GM23338 (cell line): ENCODE data around the gene USH2A. TPM values are rescaled to one million over a fixed set of nuclear protein-coding genes. Genes with fewer than 3 reads are reported as not detected.

Experiments
- ATAC-seq: fragments of 200-7000 bp; cut with Tn5 transposase; 3 replicates; pipeline ENCODE4 v1.9.1; 2020
- DNase-seq: peaks from one replicate; pipeline ENCODE4 v3.0.0-alpha.2; 2015; ENCODE audit warnings: low spot score
- H2AFZ ChIP-seq: fragments of 200-600 bp; sonication (generic); 2 replicates; pipeline ENCODE4 v1.8.0; 2016; ENCODE audit warnings: antibody characterized with exemption, mild to moderate bottlenecking, moderate library complexity
- H3F3A ChIP-seq: fragments of 200-600 bp; sonication (generic); replicated peaks from 2 replicates; pipeline ENCODE4 v1.8.0; 2017; ENCODE audit warnings: antibody characterized with exemption, mixed run types, low read depth
- H3K27ac ChIP-seq: fragments of 200-600 bp; sonication (generic); 2 replicates; pipeline ENCODE4 v1.6.1; 2016; ENCODE audit warnings: low read depth
- H3K27me3 ChIP-seq: fragments of 200-600 bp; sonication (generic); 2 replicates; pipeline ENCODE4 v1.8.0; 2016; ENCODE audit warnings: mild to moderate bottlenecking, mixed run types, moderate library complexity; ENCODE audit not compliant: insufficient read depth
- H3K36me3 ChIP-seq: fragments of 200-600 bp; sonication (generic); 2 replicates; pipeline ENCODE4 v1.8.0; 2016; ENCODE audit warnings: mild to moderate bottlenecking; ENCODE audit not compliant: insufficient read depth
- H3K4me1 ChIP-seq: fragments of 200-600 bp; sonication (generic); 2 replicates; pipeline ENCODE4 v1.8.0; 2016; ENCODE audit warnings: mild to moderate bottlenecking, moderate library complexity; ENCODE audit not compliant: insufficient read depth
- H3K4me2 ChIP-seq: fragments of 200-600 bp; sonication (generic); 2 replicates; pipeline ENCODE4 v1.7.1; 2017; ENCODE audit warnings: mixed run types
- H3K4me3 ChIP-seq: fragments of 200-600 bp; sonication (generic); 2 replicates; pipeline ENCODE4 v1.6.1; 2016; ENCODE audit warnings: mixed run types
- H3K79me2 ChIP-seq: fragments of 200-600 bp; sonication (generic); replicated peaks from 2 replicates; pipeline ENCODE4 v1.8.0; 2017; ENCODE audit warnings: mild to moderate bottlenecking; ENCODE audit not compliant: insufficient read depth
- H3K9me2 ChIP-seq: fragments of 200-600 bp; sonication (generic); 2 replicates; pipeline ENCODE4 v1.8.0; 2017; ENCODE audit not compliant: insufficient read depth
- H4K20me1 ChIP-seq: fragments of 200-600 bp; sonication (generic); replicated peaks from 2 replicates; pipeline ENCODE4 v1.8.0; 2017; ENCODE audit warnings: mild to moderate bottlenecking; ENCODE audit not compliant: insufficient read depth
- H3K27ac Mint-ChIP-seq: 2 replicates; pipeline ENCODE4 v1.8.0; 2020; ENCODE audit warnings: inconsistent platforms, mild to moderate bottlenecking, moderate library complexity, mixed read lengths
- H3K27me3 Mint-ChIP-seq: 3 replicates; pipeline ENCODE4 v1.8.0; 2022; ENCODE audit warnings: low read depth, mild to moderate bottlenecking, moderate library complexity, mixed read lengths, inconsistent platforms; ENCODE audit not compliant: insufficient read depth, poor library complexity
- H3K36me3 Mint-ChIP-seq: 3 replicates; pipeline ENCODE4 v1.8.0; 2021; ENCODE audit warnings: low read depth, mild to moderate bottlenecking, inconsistent platforms, moderate library complexity, mixed read lengths
- H3K4me1 Mint-ChIP-seq: 3 replicates; pipeline ENCODE4 v1.8.0; 2020; ENCODE audit warnings: mild to moderate bottlenecking, inconsistent platforms, mixed read lengths
- H3K4me3 Mint-ChIP-seq: 3 replicates; pipeline ENCODE4 v1.8.0; 2021; ENCODE audit warnings: moderate library complexity, mild to moderate bottlenecking, inconsistent platforms, mixed read lengths
- H3K9me3 Mint-ChIP-seq: 3 replicates; pipeline ENCODE4 v1.8.0; 2020; ENCODE audit warnings: moderate library complexity, mild to moderate bottlenecking, inconsistent platforms, mixed read lengths
- CREB1 ChIP-seq: fragments of 250-450 bp; sonication (Bioruptor Pico); IDR thresholded peaks from 2 replicates; pipeline ENCODE4 v1.5.0; 2020; ENCODE audit warnings: low read depth, mild to moderate bottlenecking, moderate library complexity
- CTCF ChIP-seq, 2 experiments: fragments of 200-600 bp in 1 of 2; sonication (generic) in 1 of 2; conservative IDR thresholded peaks; 2 replicates each; pipeline versions ENCODE4 v1.5.1 to v1.6.1; 2016 to 2017; ENCODE audit warnings: antibody characterized with exemption in 2 of 2, low read depth in 2 of 2, mild to moderate bottlenecking in 2 of 2, moderate library complexity in 1 of 2
- ETS1 ChIP-seq: IDR thresholded peaks from 2 replicates; pipeline ENCODE4 v1.6.1; 2016; ENCODE audit warnings: antibody characterized with exemption
- EZH2 ChIP-seq: fragments of 200-600 bp; sonication (generic); IDR thresholded peaks from one replicate; pipeline ENCODE4 v1.8.0; 2017; ENCODE audit warnings: antibody characterized with exemption, mild to moderate bottlenecking, low read depth; ENCODE audit not compliant: unreplicated experiment
- EZH2phosphoT487 ChIP-seq: fragments of 200-600 bp; sonication (generic); IDR thresholded peaks from one replicate; pipeline ENCODE4 v1.8.1; 2018; ENCODE audit warnings: antibody characterized with exemption; ENCODE audit not compliant: unreplicated experiment
- JUNB ChIP-seq: IDR thresholded peaks from one replicate; pipeline ENCODE4 v1.6.1; 2016; ENCODE audit warnings: antibody characterized with exemption; ENCODE audit not compliant: unreplicated experiment
- NANOG ChIP-seq: IDR thresholded peaks from 2 replicates; pipeline ENCODE4 v1.6.1; 2016; ENCODE audit warnings: antibody characterized with exemption, borderline replicate concordance
- POLR2AphosphoS5 ChIP-seq: IDR thresholded peaks from 2 replicates; pipeline ENCODE4 v1.6.1; 2016; ENCODE audit warnings: antibody characterized with exemption, low read depth
- REST ChIP-seq: IDR thresholded peaks from one replicate; pipeline ENCODE4 v1.6.1; 2018; ENCODE audit warnings: antibody characterized with exemption; ENCODE audit not compliant: unreplicated experiment
- STAT1 ChIP-seq: IDR thresholded peaks from one replicate; pipeline ENCODE4 v1.6.1; 2016; ENCODE audit warnings: antibody characterized with exemption; ENCODE audit not compliant: unreplicated experiment
- ZNF114 ChIP-seq: fragments of 250-450 bp; sonication (Bioruptor Pico); IDR thresholded peaks from 2 replicates; pipeline ENCODE4 v1.5.0; 2020; ENCODE audit warnings: mild to moderate bottlenecking, moderate library complexity
- ZNF331 ChIP-seq: fragments of 250-450 bp; sonication (Bioruptor Pico); IDR thresholded peaks from 2 replicates; pipeline ENCODE4 v1.5.0; 2020; ENCODE audit warnings: low read depth, mild to moderate bottlenecking, moderate library complexity
- ZNF462 ChIP-seq: fragments of 250-450 bp; sonication (Bioruptor Pico); IDR thresholded peaks from 2 replicates; pipeline ENCODE4 v1.5.0; 2020; ENCODE audit warnings: mild to moderate bottlenecking, moderate library complexity
- polyA plus RNA-seq: library from polyadenylated mRNA; unstranded; fragments of >200 nt; fragmentation: Nextera tagmentation; extraction: Ambion mirVana; gene quantifications from 2 replicates; pipeline ENCODE4 v1.2.1, GENCODE V29; 2016
- total RNA-seq: library from RNA; depleted of rRNA; stranded (reverse); fragments of >200 nt; shearing (Covaris generic); gene quantifications from 2 replicates; pipeline ENCODE4 v1.2.3, GENCODE V29; 2014

USH2A gene
- total and polyA plus RNA-seq, 2 experiments from 2014 or later: 0.03 TPM

GRCh38 chr1:216462066-216462775 lies 39.0 kb upstream of the USH2A start:
- TF ChIP-seq POLR2AphosphoS5 (no peak), ETS1 (no peak), CTCF (conservative IDR thresholded peaks at IDR 0.05; ENCODE audit: low read depth in 2 of 2) (no peak), EZH2 (no peak), ZNF331 (no peak), JUNB (no peak), NANOG (no peak), ZNF114 (CRISPR knock-in tag) (no peak), STAT1 (no peak), ZNF462 (CRISPR knock-in tag) (no peak), CREB1 (CRISPR knock-in tag) (no peak), REST (no peak), EZH2phosphoT487 (no peak)
- Histone ChIP-seq H4K20me1 (no peaks in the 10 kb centered on the region), H3K79me2 (no peaks in the 10 kb centered on the region), H3K27me3 (no peaks in the 10 kb centered on the region), H3K4me1 (no peaks in the 10 kb centered on the region; the same call in 1 of the 2 replicates), H2AFZ (no peak overlapping the region), H3K27ac (no peak overlapping the region), H3K36me3 (no peaks in the 10 kb centered on the region), H3K4me3 (no peak overlapping the region), H3K9me2 (no peaks in the 10 kb centered on the region), H3K4me2 (no peak overlapping the region), H3F3A (no peaks in the 10 kb centered on the region)
- Mint-ChIP-seq H3K4me3 (no peak overlapping the region), H3K27me3 (peaks cover 5% of the 10 kb centered on the region), H3K36me3 (no peaks in the 10 kb centered on the region), H3K9me3 (no peaks in the 10 kb centered on the region), H3K4me1 (peaks cover 21% of the 10 kb centered on the region), H3K27ac (no peak overlapping the region)
- ATAC-seq (no peak), DNase-seq (no peak)
